ENCODE results near the gene SPSB2. TPM values are rescaled to one million over a fixed set of nuclear protein-coding genes. Genes with fewer than 3 reads are reported as not detected.
A peak's percentile ranks its signal among the peaks of the same experiment; 100 is the strongest.

The SPSB2 gene
- total RNA-seq, 1 donor from 2014 or later = 3.2 TPM

- DNase-seq = no peak
- H3K36me3 ChIP-seq = peaks cover 33% of the 10 kb centered on the region
- intact Hi-C loops (cut with micrococcal nuclease) = no loop called here
- no peaks in the 10 kb centered on the region for H3K27me3 ChIP-seq (ENCODE audit: low read depth)
- no peaks in the 10 kb centered on the region for H3K9me3 ChIP-seq (replicated peaks)
- H3K4me1 ChIP-seq = peaks cover 24% of the 10 kb centered on the region
- H3K27ac ChIP-seq (replicated peaks) = peak overlapping the region; percentile 100
- no peak for TF ChIP-seq CTCF (IDR thresholded peaks at IDR 0.05; ENCODE audit: borderline replicate concordance)
- H3K4me3 ChIP-seq = peak overlapping the region; percentile 91
These were observed 22.3 kb downstream of the SPSB2 start for GRCh38 chr12:6850796-6851152.

- H3K4me1 ChIP-seq = peaks cover 24% of the 10 kb centered on the region
- H3K36me3 ChIP-seq = peaks cover 33% of the 10 kb centered on the region
- intact Hi-C loops (cut with micrococcal nuclease) = no loop called here
- no peaks in the 10 kb centered on the region for H3K27me3 ChIP-seq (ENCODE audit: low read depth)
- TF ChIP-seq CTCF (IDR thresholded peaks at IDR 0.05; ENCODE audit: borderline replicate concordance) = no peak
- no peak overlapping the region for H3K27ac ChIP-seq (replicated peaks)
- H3K9me3 ChIP-seq (replicated peaks) = no peaks in the 10 kb centered on the region
- DNase-seq = no peak
- H3K4me3 ChIP-seq = no peak overlapping the region
These were observed 23.0 kb downstream of the SPSB2 start for GRCh38 chr12:6849976-6850560.

- no peak overlapping the region for H3K27ac ChIP-seq (replicated peaks)
- H3K4me1 ChIP-seq = peaks cover 24% of the 10 kb centered on the region
- no peak for TF ChIP-seq CTCF (IDR thresholded peaks at IDR 0.05; ENCODE audit: borderline replicate concordance)
- DNase-seq = no peak
- H3K9me3 ChIP-seq (replicated peaks) = no peaks in the 10 kb centered on the region
- H3K27me3 ChIP-seq (ENCODE audit: low read depth) = no peaks in the 10 kb centered on the region
- peaks cover 37% of the 10 kb centered on the region for H3K36me3 ChIP-seq
- no peak overlapping the region for H3K4me3 ChIP-seq
- intact Hi-C loops (cut with micrococcal nuclease) = no loop called here
These were observed 23.7 kb downstream of the SPSB2 start for GRCh38 chr12:6849427-6849826.

GRCh38 chr12:6847676-6848075, 25.4 kb downstream of the SPSB2 start:
- intact Hi-C loops (cut with micrococcal nuclease) = no loop called here
- Histone ChIP-seq H3K36me3 (peaks cover 46% of the 10 kb centered on the region), H3K9me3 (replicated peaks) (no peaks in the 10 kb centered on the region), H3K4me3 (no peak overlapping the region), H3K4me1 (peaks cover 11% of the 10 kb centered on the region), H3K27ac (replicated peaks) (no peak overlapping the region), H3K27me3 (ENCODE audit: low read depth) (no peaks in the 10 kb centered on the region)
- DNase-seq = no peak
- TF ChIP-seq CTCF (IDR thresholded peaks at IDR 0.05; ENCODE audit: borderline replicate concordance) = no peak

- DNase-seq = no peak
- H3K4me1 ChIP-seq = peaks cover 7% of the 10 kb centered on the region
- no peak overlapping the region for H3K4me3 ChIP-seq
- no peaks in the 10 kb centered on the region for H3K27me3 ChIP-seq (ENCODE audit: low read depth)
- TF ChIP-seq CTCF (IDR thresholded peaks at IDR 0.05; ENCODE audit: borderline replicate concordance) = no peak
- no peaks in the 10 kb centered on the region for H3K9me3 ChIP-seq (replicated peaks)
- H3K27ac ChIP-seq (replicated peaks) = no peak overlapping the region
- H3K36me3 ChIP-seq = peaks cover 46% of the 10 kb centered on the region
- intact Hi-C loops (cut with micrococcal nuclease) = no loop called here
These were observed 26.7 kb downstream of the SPSB2 start for GRCh38 chr12:6846316-6846869.
